Upper lobe of right lung (tissue), 1 donor: ENCODE data around the gene ATXN7L3B. TPM values are rescaled to one million over a fixed set of nuclear protein-coding genes. Genes with fewer than 3 reads are reported as not detected.
A peak's percentile ranks its signal among the peaks of the same experiment; 100 is the strongest.

Experiments used
- ATAC-seq: fragments of 200-7000 bp; cut with Tn5 transposase; one replicate; pipeline ENCODE4 v1.9.1; 2020; ENCODE audit warnings: mild to moderate bottlenecking, moderate library complexity
- DNase-seq: peaks from one replicate; pipeline ENCODE4 v3.0.0-alpha.2; 2020
- H3K27ac ChIP-seq: fragments of 200-600 bp; one replicate; pipeline ENCODE4 v1.8.0; 2022
- H3K27me3 ChIP-seq: fragments of 200-600 bp; one replicate; pipeline ENCODE4 v1.8.0; 2022; ENCODE audit warnings: mild to moderate bottlenecking
- H3K36me3 ChIP-seq: fragments of 200-600 bp; one replicate; pipeline ENCODE4 v1.8.0; 2022
- H3K4me1 ChIP-seq: fragments of 200-600 bp; one replicate; pipeline ENCODE4 v1.8.0; 2022
- H3K4me3 ChIP-seq: fragments of 200-600 bp; one replicate; pipeline ENCODE4 v1.8.0; 2022; ENCODE audit warnings: mild to moderate bottlenecking
- H3K9me3 ChIP-seq: fragments of 200-600 bp; one replicate; pipeline ENCODE4 v1.8.0; 2022
- CTCF ChIP-seq: fragments of 200-600 bp; IDR thresholded peaks from one replicate; pipeline ENCODE4 v1.8.0; 2022; ENCODE audit warnings: antibody characterized with exemption
- intact Hi-C: fragments of 100-400 bp; cut with DNase I; formaldehyde crosslinking; loops from one replicate; pipeline ENCODE4 v1.11.0; 2022
- total RNA-seq: library from RNA; stranded (reverse); fragmentation: NEBNext Ultra II Directional; extraction: Animal tissue kit (Norgen Biotek cat#: 25700); gene quantifications from one replicate; pipeline ENCODE4 v1.2.1, GENCODE V29; 2021
- donor health status: DM: no; HTN: yes; CAD: no; lungs with severe emphysema.

Gene ATXN7L3B
- total RNA-seq, 1 donor from 2014 or later: 30.4 TPM

GRCh38 chr12:74539261-74539660 lies 1.6 kb downstream of the ATXN7L3B start:
- no peak for DNase-seq
- Histone ChIP-seq H3K27ac (peak overlapping the region; percentile 99), H3K27me3 (no peaks in the 10 kb centered on the region), H3K4me3 (peak overlapping the region; percentile 94), H3K36me3 (peaks cover 9% of the 10 kb centered on the region), H3K4me1 (peaks cover 42% of the 10 kb centered on the region), H3K9me3 (no peaks in the 10 kb centered on the region)
- TF ChIP-seq CTCF: no peak
- no peak for ATAC-seq
- intact Hi-C loops: no loop called here

DNA sequence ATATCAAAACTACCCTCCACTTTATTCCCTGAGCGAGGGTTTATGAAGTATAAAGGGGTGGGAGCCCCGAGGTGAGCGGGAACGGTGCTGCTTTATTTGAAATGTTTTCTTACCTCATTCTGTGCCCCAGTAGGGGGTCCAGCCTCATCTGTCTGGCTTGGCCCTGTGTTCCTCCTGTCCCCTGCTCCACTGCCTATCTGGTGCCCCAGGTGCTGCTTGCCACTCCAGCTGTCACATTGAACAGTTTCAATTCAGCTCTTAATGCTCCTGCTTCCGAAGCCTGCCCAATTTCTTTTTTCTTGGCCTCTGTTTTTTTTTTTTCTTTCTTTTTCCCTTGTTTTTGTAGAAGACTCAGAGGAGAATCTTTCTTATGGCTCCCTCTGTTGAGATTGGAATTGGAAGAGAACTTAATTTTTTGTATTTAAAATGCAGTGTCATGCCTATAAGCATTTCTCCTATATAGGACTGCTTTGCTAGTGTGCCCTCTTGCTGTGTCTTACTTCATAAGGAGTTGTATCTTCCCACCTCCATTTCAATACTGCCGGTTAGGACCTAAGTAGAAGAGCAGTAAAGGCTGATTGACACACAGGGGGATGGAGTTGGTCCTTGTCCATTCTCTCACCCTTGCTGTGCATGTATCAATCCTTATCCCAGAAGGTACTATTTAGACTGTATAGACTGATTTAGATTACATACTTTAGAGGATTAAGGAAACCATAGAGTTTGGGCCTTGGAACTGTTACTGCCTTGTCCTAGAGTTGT lies 2.3 kb downstream of the ATXN7L3B start:
- Histone ChIP-seq H3K27me3 (no peaks in the 10 kb centered on the region), H3K4me3 (peak overlapping the region; percentile 94), H3K4me1 (peaks cover 42% of the 10 kb centered on the region), H3K9me3 (no peaks in the 10 kb centered on the region), H3K27ac (no peak overlapping the region), H3K36me3 (peaks cover 9% of the 10 kb centered on the region)
- intact Hi-C loops: no loop called here
- no peak for ATAC-seq
- TF ChIP-seq CTCF: no peak
- DNase-seq: no peak

DNA sequence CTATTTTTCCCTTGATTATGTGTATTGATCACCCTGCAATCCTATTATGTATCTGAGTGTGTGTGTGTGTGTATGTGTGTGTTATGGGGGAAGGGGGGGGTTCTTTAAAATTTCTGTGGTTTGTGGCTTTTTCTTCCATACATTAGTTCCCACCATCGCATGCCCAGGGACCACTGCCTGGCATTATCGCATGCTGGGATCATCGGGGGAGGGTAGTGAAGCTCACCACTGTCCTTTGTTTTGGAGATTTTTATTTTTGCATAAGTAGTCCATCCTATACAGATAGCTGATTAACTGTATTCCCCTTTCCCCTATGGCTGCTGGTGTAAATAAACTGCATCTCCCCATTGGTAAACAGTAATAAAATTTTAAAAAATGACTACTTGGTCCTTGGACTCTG lies 3.4 kb downstream of the ATXN7L3B start:
- Histone ChIP-seq H3K4me3 (peak overlapping the region; percentile 94), H3K27ac (no peak overlapping the region), H3K36me3 (peaks cover 9% of the 10 kb centered on the region), H3K4me1 (peaks cover 42% of the 10 kb centered on the region), H3K9me3 (no peaks in the 10 kb centered on the region), H3K27me3 (no peaks in the 10 kb centered on the region)
- TF ChIP-seq CTCF: no peak
- intact Hi-C loops: no loop called here
- DNase-seq (no peak), ATAC-seq (no peak)

DNA sequence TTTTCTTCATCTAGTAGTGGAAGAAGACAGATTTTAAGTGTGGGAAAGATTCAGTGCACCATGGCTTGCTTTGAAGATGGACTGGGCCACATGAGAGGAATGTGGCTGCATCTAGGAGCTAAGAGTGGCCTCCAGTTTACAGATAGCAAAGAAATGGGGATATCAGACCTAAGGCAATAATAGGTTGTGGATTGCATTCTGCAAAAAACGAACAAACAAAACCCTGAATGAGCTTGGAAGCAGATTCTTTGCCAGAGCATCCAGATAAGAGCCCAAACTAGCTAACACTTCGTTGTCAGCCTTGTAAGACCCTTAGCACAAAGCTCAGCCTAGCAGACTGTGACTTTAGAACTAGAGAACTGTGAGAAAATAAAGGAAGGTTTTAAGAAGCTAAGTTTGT lies 9.6 kb downstream of the ATXN7L3B start:
- Histone ChIP-seq H3K4me1 (peaks cover 3% of the 10 kb centered on the region), H3K36me3 (peaks cover 8% of the 10 kb centered on the region), H3K27me3 (no peaks in the 10 kb centered on the region), H3K4me3 (no peak overlapping the region), H3K9me3 (no peaks in the 10 kb centered on the region), H3K27ac (no peak overlapping the region)
- intact Hi-C loops: no loop called here
- ATAC-seq: no peak
- no peak for DNase-seq
- TF ChIP-seq CTCF: no peak

DNA sequence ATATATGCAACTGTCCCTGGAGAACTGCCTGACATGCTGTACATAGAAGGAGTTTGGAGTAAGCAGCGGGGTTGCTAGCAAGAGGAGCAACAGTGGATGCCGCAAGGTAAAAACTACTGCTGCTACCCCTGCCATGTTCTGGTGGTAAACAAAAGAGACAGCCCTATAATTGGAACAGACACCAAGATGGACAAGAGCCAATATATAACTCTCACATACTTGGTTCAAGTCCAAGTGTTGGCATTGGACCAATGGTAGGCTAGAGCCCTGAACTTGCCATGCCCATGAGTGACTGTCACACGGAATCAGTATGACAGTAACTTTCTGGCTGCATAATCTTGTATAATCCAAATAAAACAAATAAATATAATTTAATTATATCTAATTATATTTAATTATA lies 13.7 kb downstream of the ATXN7L3B start:
- H3K4me1 ChIP-seq: no peaks in the 10 kb centered on the region
- DNase-seq (no peak), ATAC-seq (no peak)
- H3K27ac ChIP-seq: no peak overlapping the region
- H3K9me3 ChIP-seq: no peaks in the 10 kb centered on the region
- TF ChIP-seq CTCF: no peak
- H3K36me3 ChIP-seq: no peaks in the 10 kb centered on the region
- no peaks in the 10 kb centered on the region for H3K27me3 ChIP-seq
- intact Hi-C loops: no loop called here
- H3K4me3 ChIP-seq: no peak overlapping the region
